Epithelial cell of proximal tubule (primary cell): ENCODE data around the gene VWCE. TPM values are rescaled to one million over a fixed set of nuclear protein-coding genes. Genes with fewer than 3 reads are reported as not detected.
A peak's percentile ranks its signal among the peaks of the same experiment; 100 is the strongest.

Experiments
- DNase-seq: peaks from one replicate; pipeline ENCODE4 v3.0.0-alpha.2; 2011; ENCODE audit warnings: low read depth
- H3K4me3 ChIP-seq: 2 replicates; pipeline ENCODE4 v1.5.1; 2011; ENCODE audit warnings: low read depth, mild to moderate bottlenecking, low read length
- total RNA-seq: library from RNA; depleted of rRNA; stranded (reverse); fragments of >200 nt; gene quantifications from 2 replicates; pipeline ENCODE4 v1.2.3, GENCODE V29; 2015
- TF ChIP-seq, protein P1 (sequence below): conservative IDR thresholded peaks from 2 replicates; pipeline ENCODE4 v1.5.1; 2012; ENCODE audit warnings: low read depth, mild to moderate bottlenecking, low read length

Gene VWCE, protein sequence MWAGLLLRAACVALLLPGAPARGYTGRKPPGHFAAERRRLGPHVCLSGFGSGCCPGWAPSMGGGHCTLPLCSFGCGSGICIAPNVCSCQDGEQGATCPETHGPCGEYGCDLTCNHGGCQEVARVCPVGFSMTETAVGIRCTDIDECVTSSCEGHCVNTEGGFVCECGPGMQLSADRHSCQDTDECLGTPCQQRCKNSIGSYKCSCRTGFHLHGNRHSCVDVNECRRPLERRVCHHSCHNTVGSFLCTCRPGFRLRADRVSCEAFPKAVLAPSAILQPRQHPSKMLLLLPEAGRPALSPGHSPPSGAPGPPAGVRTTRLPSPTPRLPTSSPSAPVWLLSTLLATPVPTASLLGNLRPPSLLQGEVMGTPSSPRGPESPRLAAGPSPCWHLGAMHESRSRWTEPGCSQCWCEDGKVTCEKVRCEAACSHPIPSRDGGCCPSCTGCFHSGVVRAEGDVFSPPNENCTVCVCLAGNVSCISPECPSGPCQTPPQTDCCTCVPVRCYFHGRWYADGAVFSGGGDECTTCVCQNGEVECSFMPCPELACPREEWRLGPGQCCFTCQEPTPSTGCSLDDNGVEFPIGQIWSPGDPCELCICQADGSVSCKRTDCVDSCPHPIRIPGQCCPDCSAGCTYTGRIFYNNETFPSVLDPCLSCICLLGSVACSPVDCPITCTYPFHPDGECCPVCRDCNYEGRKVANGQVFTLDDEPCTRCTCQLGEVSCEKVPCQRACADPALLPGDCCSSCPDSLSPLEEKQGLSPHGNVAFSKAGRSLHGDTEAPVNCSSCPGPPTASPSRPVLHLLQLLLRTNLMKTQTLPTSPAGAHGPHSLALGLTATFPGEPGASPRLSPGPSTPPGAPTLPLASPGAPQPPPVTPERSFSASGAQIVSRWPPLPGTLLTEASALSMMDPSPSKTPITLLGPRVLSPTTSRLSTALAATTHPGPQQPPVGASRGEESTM
- total RNA-seq = 0.65 and 3.5 TPM in 2 replicates

DNA sequence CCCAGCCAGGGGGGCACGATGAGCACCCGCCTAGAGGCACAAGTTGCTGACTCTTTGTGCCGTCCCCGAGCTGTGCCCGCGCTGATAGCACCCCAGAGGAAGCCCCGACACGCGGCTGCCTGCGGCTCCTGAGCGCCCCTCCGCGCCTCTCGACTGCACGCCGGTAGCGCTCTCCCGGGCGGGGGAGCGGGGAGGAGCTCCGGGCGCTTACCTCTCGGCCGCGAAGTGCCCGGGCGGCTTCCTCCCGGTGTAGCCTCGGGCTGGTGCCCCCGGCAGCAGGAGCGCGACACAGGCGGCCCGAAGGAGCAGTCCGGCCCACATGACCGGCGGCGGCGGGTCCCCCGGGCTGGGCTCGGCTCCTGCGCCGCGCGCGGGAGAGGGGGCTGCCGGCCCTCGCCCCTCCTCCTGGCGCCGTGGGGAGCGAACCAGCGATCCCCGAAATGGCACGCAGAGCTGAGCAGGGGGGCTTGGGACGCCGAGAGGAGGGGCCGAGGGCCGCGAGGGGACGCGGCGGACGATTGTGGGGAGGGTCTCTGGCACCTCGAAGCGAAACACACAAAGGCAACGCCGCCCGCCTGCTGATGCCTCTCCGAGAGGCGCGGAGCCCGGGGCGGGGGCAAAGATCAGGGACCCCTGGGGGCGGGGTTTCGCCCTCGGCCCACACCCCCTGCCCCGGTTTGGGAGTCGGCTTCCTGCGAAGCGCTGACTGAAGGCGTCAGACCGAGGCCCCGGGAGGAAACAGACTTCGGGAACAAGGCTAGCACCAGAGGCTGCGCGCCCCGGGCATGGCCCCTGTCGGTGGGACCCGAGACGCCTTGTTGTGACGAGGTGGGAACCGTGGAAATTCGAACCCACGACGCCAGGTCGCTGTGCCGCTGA lies at the start of gene VWCE:
TSS of gene VWCE (minus strand) at position 600 of the 879 bp plus-strand sequence. CDS start at position 321, 279 bp downstream.
- no peak for DNase-seq
- TF ChIP-seq, protein P1, sequence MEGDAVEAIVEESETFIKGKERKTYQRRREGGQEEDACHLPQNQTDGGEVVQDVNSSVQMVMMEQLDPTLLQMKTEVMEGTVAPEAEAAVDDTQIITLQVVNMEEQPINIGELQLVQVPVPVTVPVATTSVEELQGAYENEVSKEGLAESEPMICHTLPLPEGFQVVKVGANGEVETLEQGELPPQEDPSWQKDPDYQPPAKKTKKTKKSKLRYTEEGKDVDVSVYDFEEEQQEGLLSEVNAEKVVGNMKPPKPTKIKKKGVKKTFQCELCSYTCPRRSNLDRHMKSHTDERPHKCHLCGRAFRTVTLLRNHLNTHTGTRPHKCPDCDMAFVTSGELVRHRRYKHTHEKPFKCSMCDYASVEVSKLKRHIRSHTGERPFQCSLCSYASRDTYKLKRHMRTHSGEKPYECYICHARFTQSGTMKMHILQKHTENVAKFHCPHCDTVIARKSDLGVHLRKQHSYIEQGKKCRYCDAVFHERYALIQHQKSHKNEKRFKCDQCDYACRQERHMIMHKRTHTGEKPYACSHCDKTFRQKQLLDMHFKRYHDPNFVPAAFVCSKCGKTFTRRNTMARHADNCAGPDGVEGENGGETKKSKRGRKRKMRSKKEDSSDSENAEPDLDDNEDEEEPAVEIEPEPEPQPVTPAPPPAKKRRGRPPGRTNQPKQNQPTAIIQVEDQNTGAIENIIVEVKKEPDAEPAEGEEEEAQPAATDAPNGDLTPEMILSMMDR = peak; percentile 29

DNA sequence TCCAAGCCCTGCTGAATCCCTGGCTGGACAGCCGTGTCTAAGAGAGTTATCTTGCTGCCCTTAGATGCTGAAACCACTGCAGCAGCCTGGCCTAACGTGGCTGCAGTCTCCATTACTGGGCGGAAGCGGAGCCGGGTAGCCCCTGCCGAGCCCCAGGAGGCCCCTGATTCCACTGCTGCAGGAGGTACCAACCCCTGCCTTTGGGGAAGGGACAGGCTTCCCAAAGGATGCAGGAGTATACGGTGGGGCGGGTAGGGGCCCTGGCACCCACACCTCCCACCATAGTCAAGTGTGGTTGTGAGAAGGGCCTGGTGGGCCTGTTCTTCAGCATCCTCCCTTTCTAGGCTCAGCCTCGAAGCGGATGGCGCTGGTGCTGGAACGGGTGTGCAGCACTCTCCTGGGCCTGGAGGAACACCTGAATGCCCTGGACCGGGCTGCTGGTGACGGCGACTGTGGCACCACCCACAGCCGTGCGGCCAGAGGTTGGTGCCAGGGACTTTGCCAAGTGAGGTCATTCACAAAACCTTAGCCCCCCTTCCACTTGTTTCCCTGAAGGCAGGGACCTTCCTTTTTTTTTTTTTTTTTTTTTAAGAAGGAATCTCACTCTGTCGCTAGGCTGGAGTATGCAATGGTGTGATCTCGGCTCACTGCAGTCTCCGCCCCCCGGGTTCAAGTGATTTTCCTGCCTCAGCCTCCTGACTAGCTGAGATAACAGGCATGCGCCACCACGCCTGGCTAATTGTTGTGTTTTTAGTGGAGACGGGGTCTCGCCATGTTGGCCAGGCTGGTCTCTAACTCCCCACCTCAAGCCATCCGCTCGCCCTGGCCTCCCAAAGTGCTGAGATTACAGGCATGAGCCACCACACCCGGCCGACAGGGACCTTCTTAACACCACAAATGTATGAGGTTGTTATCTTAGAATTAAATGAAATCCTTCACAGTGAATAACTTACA lies 49.0 kb upstream of the VWCE start:
- H3K4me3 ChIP-seq = no peak overlapping the region
- DNase-seq = no peak
- TF ChIP-seq, protein P1 = no peak

More for the DNA sequence above, at the start of gene VWCE:
- H3K4me3 ChIP-seq = peak within 1 kb of the TSS; percentile 63

DNA sequence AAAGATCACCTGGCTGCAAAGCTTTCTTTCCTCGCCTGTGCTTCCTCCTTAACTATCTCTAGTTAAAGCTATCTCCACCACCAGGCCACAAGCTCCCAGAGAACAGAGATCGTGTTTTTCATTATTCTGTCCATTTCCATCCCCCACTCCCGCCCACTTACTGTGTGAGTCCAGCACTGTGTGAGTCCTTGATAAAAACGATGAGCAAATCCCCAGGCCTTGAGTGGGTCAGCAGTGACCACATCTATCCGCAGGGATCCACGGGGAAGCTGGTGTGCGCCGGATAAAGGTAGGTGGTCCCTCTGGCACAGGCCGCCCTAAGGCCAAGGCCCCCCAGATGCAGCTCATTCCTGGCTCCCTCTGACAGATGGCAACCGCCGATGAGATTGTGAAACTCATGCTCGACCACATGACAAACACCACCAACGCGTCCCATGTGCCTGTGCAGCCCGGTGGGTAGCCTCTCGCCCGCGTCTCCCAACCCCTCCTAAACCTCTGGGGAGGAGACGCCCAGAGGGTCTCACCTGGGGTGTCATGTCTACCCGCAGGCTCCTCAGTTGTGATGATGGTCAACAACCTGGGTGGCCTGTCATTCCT lies 47.2 kb upstream of the VWCE start:
- TF ChIP-seq, protein P1 = no peak
- no peak overlapping the region for H3K4me3 ChIP-seq
- no peak for DNase-seq

DNA sequence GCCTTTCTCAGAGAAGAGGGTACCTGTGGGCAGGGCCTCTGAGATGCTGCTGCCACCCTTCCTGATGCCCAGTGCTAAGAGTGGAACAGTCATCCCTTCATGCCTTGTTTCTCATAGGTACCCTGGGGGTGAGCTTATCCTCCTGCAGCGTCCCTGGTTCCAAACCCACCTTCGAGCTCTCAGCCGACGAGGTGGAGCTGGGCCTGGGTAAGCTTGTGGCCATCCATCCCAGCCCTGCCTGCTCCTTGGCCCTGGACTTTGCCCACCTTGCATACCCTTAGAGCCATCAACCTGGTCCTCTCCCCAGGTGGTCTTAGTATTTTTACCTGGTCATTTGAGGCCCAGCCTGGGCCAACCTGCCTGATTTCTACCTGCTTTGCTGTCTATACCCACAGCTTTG lies 46.6 kb upstream of the VWCE start:
- no peak overlapping the region for H3K4me3 ChIP-seq
- no peak for DNase-seq
- TF ChIP-seq, protein P1 = no peak

DNA sequence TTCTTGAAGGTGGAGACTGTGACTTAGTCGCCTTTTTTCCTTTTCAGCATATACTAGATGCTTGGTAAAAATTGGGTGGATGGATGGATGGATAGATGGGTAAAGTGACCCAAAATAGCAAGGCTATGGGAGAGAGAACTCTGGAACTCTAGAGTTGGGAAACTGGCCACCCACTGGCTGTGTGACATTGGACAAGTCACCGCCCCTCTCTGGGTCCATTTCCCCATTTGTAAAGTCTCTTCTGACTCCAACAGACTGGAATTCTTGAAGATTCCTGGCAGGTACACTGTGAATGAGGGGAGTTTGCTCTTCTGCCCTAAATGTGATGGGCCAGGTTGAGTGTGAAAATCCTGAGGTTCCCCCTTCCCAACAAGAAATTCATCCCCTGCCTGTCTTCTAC lies 45.9 kb upstream of the VWCE start:
- no peak overlapping the region for H3K4me3 ChIP-seq
- no peak for DNase-seq
- TF ChIP-seq, protein P1 = no peak
